ENCODE measurements around the gene RPL7L1. TPM values are rescaled to one million over a fixed set of nuclear protein-coding genes. Genes with fewer than 3 reads are reported as not detected.

Gene RPL7L1
- total RNA-seq, 4 donors from 2014 or later: 99.1 to 121 (median 103) TPM

DNA sequence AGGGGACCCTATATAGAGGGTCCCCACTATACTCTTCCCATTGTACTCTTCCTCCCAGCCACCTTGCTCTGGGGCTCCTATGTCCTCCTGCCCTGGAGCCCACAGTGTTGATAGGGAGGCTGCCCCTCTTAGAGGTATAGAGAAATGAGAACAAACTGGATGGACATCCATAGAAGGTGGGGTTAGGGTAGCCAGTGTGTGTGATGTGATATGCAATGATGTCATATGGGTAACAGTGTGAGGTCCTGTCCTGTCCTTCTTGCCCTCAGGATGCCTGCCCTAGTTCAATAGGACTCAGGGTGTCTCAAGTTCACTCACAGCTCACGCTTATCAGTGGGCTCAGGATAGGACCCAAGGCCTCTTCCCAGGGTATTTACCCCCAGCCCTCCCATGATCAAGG is 36.9 kb downstream of the RPL7L1 start:
- Histone ChIP-seq H3K4me3 (replicated peaks in 1 of 3) (no peak overlapping the region), H3K27ac (no peak overlapping the region), H3K27me3 (no peaks in the 10 kb centered on the region), H3K4me1 (peaks cover 0 to 5% of the 10 kb centered on the region in 2 donors), H3K36me3 (no peaks in the 10 kb centered on the region), H3K9me3 (no peaks in the 10 kb centered on the region)
- 80 to 83% methylated on average over 1 of the region's 1 CpG for WGBS, 2 donors
- no peak for DNase-seq
- intact Hi-C loops (cut with DNase I): no loop called here
- TF ChIP-seq, protein P1, sequence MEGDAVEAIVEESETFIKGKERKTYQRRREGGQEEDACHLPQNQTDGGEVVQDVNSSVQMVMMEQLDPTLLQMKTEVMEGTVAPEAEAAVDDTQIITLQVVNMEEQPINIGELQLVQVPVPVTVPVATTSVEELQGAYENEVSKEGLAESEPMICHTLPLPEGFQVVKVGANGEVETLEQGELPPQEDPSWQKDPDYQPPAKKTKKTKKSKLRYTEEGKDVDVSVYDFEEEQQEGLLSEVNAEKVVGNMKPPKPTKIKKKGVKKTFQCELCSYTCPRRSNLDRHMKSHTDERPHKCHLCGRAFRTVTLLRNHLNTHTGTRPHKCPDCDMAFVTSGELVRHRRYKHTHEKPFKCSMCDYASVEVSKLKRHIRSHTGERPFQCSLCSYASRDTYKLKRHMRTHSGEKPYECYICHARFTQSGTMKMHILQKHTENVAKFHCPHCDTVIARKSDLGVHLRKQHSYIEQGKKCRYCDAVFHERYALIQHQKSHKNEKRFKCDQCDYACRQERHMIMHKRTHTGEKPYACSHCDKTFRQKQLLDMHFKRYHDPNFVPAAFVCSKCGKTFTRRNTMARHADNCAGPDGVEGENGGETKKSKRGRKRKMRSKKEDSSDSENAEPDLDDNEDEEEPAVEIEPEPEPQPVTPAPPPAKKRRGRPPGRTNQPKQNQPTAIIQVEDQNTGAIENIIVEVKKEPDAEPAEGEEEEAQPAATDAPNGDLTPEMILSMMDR (IDR thresholded peaks at IDR 0.05): no peak
- TF ChIP-seq POLR2A (IDR thresholded peaks at IDR 0.05): no peak

DNA sequence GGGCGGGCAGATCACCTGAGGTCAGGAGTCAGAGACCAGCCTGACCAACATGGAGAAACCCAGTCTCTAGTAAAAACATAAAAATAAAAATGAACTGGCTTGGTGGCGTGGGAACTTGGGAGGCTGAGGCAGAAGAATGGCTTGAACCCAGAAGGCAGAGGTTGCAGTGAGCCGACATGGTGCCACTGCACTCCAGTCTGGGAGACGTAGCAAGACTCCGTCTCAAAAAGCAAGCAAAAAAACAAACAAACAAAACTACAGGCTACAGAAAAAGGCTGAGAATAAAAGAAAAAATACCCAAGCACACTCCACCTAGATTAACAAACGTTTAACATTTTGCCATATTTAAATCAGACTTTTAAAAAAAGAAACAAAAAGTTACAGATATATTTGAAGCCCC is 42.4 kb downstream of the RPL7L1 start:
- Histone ChIP-seq H3K9me3 (no peaks in the 10 kb centered on the region), H3K27me3 (peaks cover 3% of the 10 kb centered on the region), H3K36me3 (no peaks in the 10 kb centered on the region), H3K27ac (no peak overlapping the region), H3K4me3 (replicated peaks in 1 of 3) (no peak overlapping the region), H3K4me1 (no peaks in the 10 kb centered on the region)
- intact Hi-C loops (cut with DNase I): no loop called here
- 64 to 76% methylated on average over 6 of the region's 6 CpGs for WGBS, 2 donors
- TF ChIP-seq, protein P1 (IDR thresholded peaks at IDR 0.05): no peak
- no peak for TF ChIP-seq POLR2A (IDR thresholded peaks at IDR 0.05)
- no peak for DNase-seq

DNA sequence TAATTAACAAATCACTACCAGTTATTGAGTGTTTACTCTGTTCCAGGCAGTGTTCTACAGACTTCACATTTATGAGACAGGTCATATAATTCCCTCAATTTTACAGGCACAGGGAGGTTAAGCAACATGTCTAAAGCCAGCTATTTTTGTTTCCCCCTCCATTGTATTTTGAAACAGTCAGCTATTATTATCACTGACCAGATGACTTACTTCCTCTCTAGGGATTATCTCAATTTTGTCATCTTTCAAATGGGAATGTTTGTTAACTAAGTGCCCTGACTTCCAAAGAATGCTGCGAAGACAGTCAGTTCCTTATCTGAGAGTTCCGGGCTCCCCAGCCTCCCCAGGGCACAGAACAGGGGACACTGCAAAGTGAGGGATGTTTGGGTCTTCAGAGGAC is 44.2 kb downstream of the RPL7L1 start:
- no peaks in the 10 kb centered on the region for H3K9me3 ChIP-seq
- no peak for DNase-seq
- H3K4me1 ChIP-seq: peaks cover 5 to 6% of the 10 kb centered on the region in 2 donors
- no peak for TF ChIP-seq POLR2A (IDR thresholded peaks at IDR 0.05)
- TF ChIP-seq, protein P1 (IDR thresholded peaks at IDR 0.05): no peak
- no peak overlapping the region for H3K4me3 ChIP-seq (replicated peaks in 1 of 3)
- WGBS, 2 donors: 77% methylated on average over 2 of the region's 2 CpGs
- H3K27me3 ChIP-seq: peaks cover 3% of the 10 kb centered on the region
- no peak overlapping the region for H3K27ac ChIP-seq
- H3K36me3 ChIP-seq: no peaks in the 10 kb centered on the region
- intact Hi-C loops (cut with DNase I): no loop called here

DNA sequence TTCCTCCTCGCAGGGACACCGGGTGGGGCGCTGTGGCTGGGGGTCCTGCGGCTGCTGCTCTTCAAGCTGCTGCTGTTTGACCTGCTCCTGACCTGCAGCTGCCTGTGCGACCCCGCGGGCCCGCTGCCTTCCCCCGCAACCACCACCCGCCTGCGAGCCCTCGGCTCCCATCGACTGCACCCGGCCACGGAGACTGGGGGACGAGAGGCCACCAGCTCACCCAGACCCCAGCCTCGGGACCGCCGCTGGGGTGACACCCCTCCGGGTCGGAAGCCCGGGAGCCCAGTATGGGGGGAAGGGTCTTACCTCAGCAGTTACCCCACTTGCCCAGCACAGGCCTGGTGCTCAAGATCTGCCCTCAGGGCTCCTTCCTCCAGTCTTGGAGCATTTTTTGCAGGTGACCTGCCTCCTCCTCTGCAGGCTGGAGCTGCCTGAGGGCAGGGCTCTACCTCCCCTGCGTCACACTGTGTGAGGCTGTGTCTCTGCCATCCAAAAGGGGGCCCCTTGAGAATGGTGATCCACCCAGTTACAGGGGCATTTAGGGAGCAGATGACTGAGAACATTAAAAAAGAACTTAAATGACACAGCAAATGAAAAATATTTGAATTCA is 45.9 kb downstream of the RPL7L1 start:
- intact Hi-C loops (cut with DNase I): no loop called here
- Histone ChIP-seq H3K9me3 (no peaks in the 10 kb centered on the region), H3K36me3 (no peaks in the 10 kb centered on the region), H3K4me1 (peaks cover 9 to 11% of the 10 kb centered on the region in 2 donors), H3K4me3 (replicated peaks in 1 of 3) (no peak overlapping the region), H3K27me3 (peaks cover 3% of the 10 kb centered on the region), H3K27ac (no peak overlapping the region)
- 36 to 60% methylated on average over 6 to 7 of the region's 23 CpGs for WGBS, 2 donors
- TF ChIP-seq POLR2A (IDR thresholded peaks at IDR 0.05): no peak
- TF ChIP-seq, protein P1 (IDR thresholded peaks at IDR 0.05): no peak
- no peak for DNase-seq

DNA sequence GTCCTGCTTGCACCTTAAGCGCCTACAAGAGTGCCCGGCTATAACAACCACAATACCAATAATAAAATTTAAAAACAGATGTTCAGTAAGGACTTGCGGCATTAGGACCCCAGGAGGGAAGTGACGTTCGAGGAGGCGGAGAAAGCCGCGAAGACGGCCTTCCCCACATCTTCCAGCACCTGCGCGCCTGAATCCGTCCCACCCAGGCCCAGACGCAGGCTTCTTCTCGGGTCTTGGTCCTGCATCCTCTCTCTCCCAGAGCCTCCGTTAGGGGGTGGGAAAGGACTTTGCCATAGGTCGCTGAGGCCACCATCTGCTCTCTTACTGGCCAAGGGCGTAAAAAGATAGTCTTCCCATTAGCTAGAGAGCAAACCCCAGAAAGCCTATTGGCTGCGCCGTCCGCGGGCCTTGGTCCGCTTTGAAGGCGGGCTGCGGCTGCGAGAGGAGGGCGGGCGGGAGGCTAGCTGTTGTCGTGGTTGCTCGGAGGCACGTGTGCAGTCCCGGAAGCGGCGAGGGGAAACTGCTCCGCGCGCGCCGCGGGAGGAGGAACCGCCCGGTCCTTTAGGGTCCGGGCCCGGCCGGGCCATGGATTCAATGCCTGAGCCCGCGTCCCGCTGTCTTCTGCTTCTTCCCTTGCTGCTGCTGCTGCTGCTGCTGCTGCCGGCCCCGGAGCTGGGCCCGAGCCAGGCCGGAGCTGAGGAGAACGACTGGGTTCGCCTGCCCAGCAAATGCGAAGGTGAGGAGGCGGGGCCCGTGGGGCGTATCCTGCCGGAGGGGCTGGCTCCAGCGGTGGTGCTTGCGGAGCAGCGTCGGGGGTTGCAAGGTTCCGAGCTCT is 49.8 kb downstream of the RPL7L1 start, which contains the start of gene CNPY3:
Gene CNPY3 (plus strand): TSS at position 495 of the 835 bp plus-strand sequence. CDS start 91 bp downstream, at position 586.
- intact Hi-C loops (cut with DNase I): no loop called here
- Histone ChIP-seq H3K4me3 (replicated peaks in 1 of 3) (peak within 1 kb of the TSS; percentile 16 to 75 (median 29)), H3K4me1 (peaks cover 12 to 18% of the 10 kb centered on the region in 2 donors), H3K27ac (peak within 1 kb of the TSS; percentile 81 to 92 (median 89)), H3K36me3 (no peaks in the 10 kb centered on the region), H3K27me3 (peaks cover 3% of the 10 kb centered on the region), H3K9me3 (no peaks in the 10 kb centered on the region)
- 0% methylated on average over 15 to 25 of the region's 63 CpGs for WGBS, 2 donors
- peak in 1 of 2 donors; percentile 67 for TF ChIP-seq POLR2A (IDR thresholded peaks at IDR 0.05)
- TF ChIP-seq, protein P1 (IDR thresholded peaks at IDR 0.05): no peak
- peak; percentile 92 to 95 for DNase-seq

Data from thyroid gland (tissue), 4 donors.